HG03097 (cell line): ENCODE measurements around the gene SEPTIN2.
"Not testable (repeated sequence)": the region's sequence is repeated elsewhere in the genome, so short reads cannot be mapped to it uniquely, and the experiment has no call there.

Source experiments
- ATAC-seq: cut with Tn5 transposase; IDR thresholded peaks from one replicate; pipeline ENCODE4 v1.9.1; 2021; ENCODE audit not compliant: unreplicated experiment, low FRiP score

Gene SEPTIN2

DNA sequence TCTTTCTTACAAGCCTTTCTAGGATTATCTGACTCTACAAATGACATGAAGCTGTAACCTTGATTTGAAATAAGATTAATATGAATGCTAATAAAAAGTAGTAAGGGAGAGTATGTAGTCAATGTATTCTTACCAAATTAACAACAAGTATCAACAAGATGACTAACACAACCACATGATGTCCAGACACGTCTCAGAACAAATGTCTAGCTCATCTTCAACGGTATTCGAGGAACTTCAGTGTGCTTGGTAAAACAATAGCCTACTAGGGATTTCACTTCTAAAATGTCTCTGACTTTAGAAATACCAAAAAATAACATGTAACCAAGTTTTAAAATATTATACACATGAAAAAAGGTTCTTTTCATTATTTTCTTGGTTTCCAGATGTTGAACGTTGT, 3.6 kb upstream of the SEPTIN2 start:
- ATAC-seq = no peak

- ATAC-seq = no peak
Observed at GRCh38 chr2:241313543-241314095, 2.1 kb upstream of the SEPTIN2 start.

GRCh38 chr2:241314226-241315092, 1.3 kb upstream of the SEPTIN2 start:
- ATAC-seq = no peak

DNA sequence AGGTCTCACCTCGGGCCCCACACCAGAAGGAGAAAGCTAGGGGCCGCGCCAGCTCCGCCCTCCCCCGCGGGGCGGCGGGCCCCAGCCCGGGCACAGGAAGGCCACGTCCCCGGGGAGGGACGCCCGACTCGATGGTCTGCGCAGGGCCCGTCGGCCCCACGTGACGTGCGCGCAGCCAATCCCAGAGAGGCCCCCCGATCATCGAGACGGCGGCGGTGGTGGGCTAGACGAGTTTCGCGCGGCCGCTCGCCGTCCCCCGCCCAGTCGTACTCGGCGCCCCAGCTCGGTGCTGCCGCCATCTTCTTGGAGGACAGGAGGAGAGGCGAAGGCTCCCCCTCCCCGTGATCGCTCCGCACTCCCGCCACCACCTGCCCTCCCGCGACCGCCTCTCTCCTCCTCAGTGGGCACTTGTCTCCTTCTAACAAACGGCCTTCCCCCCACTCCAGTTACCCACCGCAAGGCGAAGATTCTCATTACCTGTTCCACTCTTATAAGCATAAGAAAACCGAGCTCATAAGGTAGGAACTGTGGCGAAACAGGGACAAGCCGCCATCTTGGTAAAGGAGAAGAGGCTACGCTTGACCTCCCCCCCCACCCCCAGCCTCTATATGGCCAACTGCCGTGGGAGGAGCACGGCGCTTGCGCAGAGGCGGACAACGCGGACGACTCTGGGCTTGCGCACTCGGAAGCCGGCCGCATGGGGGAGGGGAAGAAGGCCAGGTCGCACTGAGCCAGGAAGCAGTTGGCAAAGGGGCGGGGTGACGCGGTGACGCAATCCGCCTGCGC, 439 bp upstream of the SEPTIN2 start, which contains the start of gene HDLBP:
TSS of gene HDLBP (minus strand) at position 580 of the 786 bp plus-strand sequence. CDS start 48,803 bp downstream, outside the sequence.
- peak; percentile 70 for ATAC-seq

- no peak for ATAC-seq
Observed at GRCh38 chr2:241316825-241317224, 1.1 kb downstream of the SEPTIN2 start.

GRCh38 chr2:241317391-241317790, 1.7 kb downstream of the SEPTIN2 start:
- ATAC-seq = no peak

DNA sequence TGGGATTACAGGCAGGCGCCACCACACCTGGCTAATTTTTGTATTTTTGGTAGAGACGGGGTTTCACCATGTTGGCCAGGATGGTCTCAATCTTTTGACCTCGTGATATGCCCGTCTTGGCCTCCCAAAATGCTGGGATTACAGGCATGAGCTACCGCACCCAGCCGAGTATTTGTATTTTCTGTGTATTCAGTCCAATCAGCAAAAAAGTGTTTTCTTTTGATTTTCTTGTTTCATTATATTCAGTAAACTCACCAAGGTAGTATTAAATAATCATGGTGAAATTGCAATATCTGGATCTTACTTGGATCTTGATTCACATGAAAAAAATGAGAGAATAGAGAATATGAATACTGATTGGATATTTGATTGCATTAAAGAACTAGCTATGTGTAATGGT, 3.1 kb downstream of the SEPTIN2 start:
- not testable (repeated sequence) for ATAC-seq

- ATAC-seq = no peak
Observed at GRCh38 chr2:241320394-241320793, 4.7 kb downstream of the SEPTIN2 start.

DNA sequence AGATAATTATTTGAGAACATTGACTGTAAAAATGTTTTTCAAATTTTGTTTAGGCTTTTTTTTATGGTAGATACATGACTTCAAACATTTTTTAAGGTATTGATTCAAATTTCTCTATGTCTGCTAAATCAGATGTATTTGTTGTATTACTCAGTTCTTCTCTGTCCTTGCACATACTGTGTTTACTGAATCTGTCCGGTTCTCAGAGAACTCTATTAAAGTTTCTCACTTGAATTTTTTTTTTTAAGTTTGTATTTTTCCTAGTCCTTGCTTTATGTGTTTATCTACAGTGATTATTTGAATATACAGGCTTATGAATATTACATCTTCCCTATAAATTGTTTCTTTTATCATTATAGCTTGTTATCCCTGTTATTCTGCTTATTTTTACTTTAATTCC, 5.3 kb downstream of the SEPTIN2 start:
- no peak for ATAC-seq

- ATAC-seq = no peak
Observed at GRCh38 chr2:241321886-241322285, 6.2 kb downstream of the SEPTIN2 start.

DNA sequence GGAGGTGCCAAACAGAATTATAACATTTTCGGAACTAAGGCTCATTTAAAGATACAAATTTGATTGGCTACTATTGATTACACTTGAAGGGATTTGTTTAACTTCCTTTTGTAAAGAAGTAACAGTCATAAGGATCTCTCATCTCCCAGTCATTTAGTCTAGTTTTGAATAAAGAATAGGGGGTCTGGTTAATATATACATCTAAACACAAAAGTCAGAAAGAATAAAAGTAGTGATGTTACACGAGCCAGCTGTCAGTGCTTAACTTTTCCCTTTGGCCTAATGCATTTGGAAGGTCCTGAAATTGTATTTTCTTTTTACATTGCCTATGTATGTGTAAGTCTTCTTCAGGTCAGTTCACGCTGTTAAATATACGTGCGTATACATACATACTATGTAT, 8.1 kb downstream of the SEPTIN2 start:
- ATAC-seq = no peak

GRCh38 chr2:241324775-241325174, 9.1 kb downstream of the SEPTIN2 start:
- ATAC-seq = no peak

DNA sequence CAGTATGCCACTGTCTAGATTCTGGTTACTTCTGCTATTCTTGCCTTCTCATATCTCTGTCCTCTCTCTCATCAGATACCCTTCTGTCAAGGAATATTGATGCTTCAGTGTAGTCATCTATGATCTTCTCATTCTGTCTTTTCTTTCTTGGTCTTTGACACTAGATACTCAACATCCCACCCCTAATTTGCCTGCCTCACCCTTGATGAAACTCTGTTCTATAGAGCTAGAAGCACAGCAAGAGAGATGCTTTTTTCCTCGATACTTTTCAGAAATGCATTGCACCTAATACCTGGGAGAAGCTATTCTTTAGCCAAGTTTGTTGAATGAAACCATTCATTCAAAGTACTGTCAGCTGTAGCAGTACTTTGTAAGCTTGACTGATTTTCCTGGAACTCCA, 9.5 kb downstream of the SEPTIN2 start:
- no peak for ATAC-seq

DNA sequence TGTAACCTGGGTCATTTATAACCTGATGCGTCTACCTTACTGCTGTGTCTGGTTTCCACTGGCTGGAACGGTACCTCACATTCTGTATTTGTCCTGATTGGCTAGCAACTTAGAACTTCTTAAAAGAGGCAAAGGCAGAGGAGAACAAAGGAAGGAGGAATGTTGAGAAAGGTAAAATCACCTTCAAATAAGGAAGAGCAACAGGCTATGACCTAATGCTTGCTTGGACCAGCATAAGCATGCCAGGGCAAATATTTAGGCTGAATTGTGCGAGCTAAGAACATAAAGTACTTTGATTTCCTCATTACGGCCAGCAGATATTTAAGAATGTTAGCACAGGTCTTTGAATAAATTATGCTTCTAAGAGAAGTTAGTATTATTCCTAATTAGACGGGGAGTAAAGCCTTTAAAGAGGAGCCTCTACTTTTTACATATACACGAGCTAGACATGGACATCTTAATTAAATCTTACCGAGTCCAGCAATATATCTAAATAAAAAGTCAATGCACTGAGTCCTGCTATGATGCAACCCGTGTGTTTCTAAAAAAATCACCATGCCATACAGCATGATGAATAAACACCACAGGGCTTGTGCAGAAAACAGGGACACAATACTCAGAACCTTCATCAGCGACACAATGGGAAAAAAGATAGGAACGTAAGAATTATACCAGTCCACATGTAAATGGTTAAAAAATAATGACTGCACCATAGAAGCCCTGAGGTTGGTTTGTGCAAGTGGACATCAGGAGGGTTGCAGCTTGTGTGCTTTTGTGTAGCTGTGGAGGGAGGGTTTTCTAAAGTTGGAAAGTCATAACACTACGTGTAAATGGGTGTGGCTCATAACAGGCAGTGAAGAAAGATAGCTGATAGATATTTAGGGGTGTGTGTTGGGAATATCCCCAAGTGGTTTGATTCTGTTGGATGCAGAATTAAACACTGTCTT, 14.2 kb downstream of the SEPTIN2 start:
- no peak for ATAC-seq

DNA sequence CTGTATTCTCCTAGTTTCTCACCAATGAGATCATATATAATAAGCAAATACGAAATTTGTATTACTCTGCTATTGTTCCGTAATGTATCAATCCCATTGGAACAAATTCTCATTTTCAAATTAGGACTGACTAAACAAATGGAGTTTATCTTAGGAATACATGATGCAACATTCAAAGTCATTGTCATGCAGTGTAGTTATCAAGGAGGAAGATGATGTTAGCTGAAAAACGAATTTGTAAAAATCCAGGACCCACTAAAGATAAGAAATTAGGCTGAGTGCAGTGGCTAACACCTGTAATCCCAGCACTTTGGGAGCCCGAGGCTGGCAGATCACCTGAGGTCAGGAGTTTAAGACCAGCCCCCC, 14.9 kb downstream of the SEPTIN2 start:
- no peak for ATAC-seq

- no peak for ATAC-seq
Observed at GRCh38 chr2:241334813-241335212, 19.1 kb downstream of the SEPTIN2 start.

- ATAC-seq = no peak
Observed at GRCh38 chr2:241339839-241340630, 24.3 kb downstream of the SEPTIN2 start.

- ATAC-seq = no peak
Observed at GRCh38 chr2:241340631-241341163, 25.0 kb downstream of the SEPTIN2 start.

DNA sequence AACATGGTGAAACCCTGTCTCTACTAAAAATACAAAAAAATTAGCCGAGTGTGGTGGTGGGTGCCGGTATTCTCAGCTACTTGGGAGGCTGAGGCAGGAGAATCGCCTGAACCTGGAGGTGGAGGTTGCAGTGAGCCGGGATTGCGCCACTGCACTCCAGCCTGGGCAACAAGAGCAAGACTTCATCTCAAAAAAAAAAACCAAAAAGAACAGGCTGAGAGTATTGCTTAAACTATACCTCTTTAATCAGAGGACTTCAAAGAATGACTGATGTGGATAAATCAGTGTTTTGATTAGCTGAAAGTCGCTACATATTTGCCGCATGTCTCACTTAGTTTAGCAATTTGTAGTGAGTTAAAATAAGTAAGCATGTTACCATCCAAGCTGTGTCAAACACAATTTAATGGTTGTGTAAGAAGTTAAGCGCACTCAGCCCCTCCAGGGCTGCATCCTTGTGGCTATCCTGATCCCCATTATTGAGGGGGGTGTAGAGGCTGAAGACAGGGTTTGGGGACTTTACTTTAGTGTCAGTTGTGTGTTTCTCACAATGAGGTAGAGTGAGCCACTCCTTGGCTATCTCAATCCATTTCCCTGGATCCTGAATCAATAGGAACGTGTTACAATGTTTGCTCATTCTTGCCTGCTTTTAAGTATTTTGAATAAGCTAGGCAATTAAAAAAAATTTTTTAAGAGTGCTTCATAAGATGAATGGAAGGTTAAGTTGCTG, 29.4 kb downstream of the SEPTIN2 start:
- ATAC-seq = no peak
